Mucosa of rectum (tissue), 2 donors: ENCODE results near the gene SSRP1.

Experiments used
- H3K27ac ChIP-seq, 2 donors: one replicate each; pipeline ENCODE4 v1.7.0; 2013; ENCODE audit warnings: inconsistent platforms in 2 of 2, low read depth in 2 of 2, low read length in 2 of 2
- H3K27me3 ChIP-seq, 2 donors: one replicate each; pipeline ENCODE4 v1.7.0; 2013; ENCODE audit warnings: low read length in 2 of 2; ENCODE audit not compliant: control insufficient read depth in 2 of 2, insufficient read depth in 2 of 2
- H3K36me3 ChIP-seq, 2 donors: one replicate each; pipeline ENCODE4 v1.7.0; 2013; ENCODE audit warnings: low read length in 2 of 2; ENCODE audit not compliant: control insufficient read depth in 2 of 2, insufficient read depth in 2 of 2
- H3K4me1 ChIP-seq, 2 donors: one replicate each; pipeline ENCODE4 v1.7.0; 2013; ENCODE audit warnings: low read length in 2 of 2, mild to moderate bottlenecking in 1 of 2; ENCODE audit not compliant: control insufficient read depth in 2 of 2, insufficient read depth in 2 of 2
- H3K4me3 ChIP-seq, 2 donors: one replicate each; pipeline ENCODE4 v1.7.0; 2013; ENCODE audit warnings: low read length in 2 of 2
- H3K9ac ChIP-seq, 2 donors: one replicate each; pipeline ENCODE4 v1.7.0; 2013; ENCODE audit warnings: low read length in 2 of 2, low read depth in 1 of 2, mild to moderate bottlenecking in 1 of 2
- H3K9me3 ChIP-seq, 2 donors: one replicate each; pipeline ENCODE4 v1.7.0; 2013; ENCODE audit warnings: low read length in 2 of 2; ENCODE audit not compliant: control insufficient read depth in 2 of 2
- donor health status: healthy.
- donor health status: Normal muscosa, but diverticular disease.

SSRP1 gene

GRCh38 chr11:57325735-57326048, 10.0 kb downstream of the SSRP1 start:
- H3K9me3 ChIP-seq: no peaks in the 10 kb centered on the region
- H3K36me3 ChIP-seq: peaks cover 38 to 40% of the 10 kb centered on the region in 2 donors
- peaks cover 47 to 50% of the 10 kb centered on the region in 2 donors for H3K4me1 ChIP-seq
- H3K4me3 ChIP-seq: peak overlapping the region; percentile 89
- no peaks in the 10 kb centered on the region for H3K27me3 ChIP-seq
- peak overlapping the region; percentile 91 to 98 for H3K9ac ChIP-seq
- H3K27ac ChIP-seq: peak overlapping the region; percentile 96 to 97

GRCh38 chr11:57324886-57325734, 10.6 kb downstream of the SSRP1 start, which contains the start of gene TNKS1BP1:
TNKS1BP1 (minus strand) TSS chr11:57324952; CDS start chr11:57321885, 3,067 bp downstream.
- H3K4me3 ChIP-seq: peak within 1 kb of the TSS; percentile 89
- H3K36me3 ChIP-seq: peaks cover 36 to 41% of the 10 kb centered on the region in 2 donors
- no peaks in the 10 kb centered on the region for H3K27me3 ChIP-seq
- H3K9ac ChIP-seq: peak within 1 kb of the TSS; percentile 92 to 98
- H3K27ac ChIP-seq: peak within 1 kb of the TSS; percentile 96 to 97
- H3K4me1 ChIP-seq: peaks cover 51 to 55% of the 10 kb centered on the region in 2 donors
- H3K9me3 ChIP-seq: no peaks in the 10 kb centered on the region

GRCh38 chr11:57324154-57324885, 11.4 kb downstream of the SSRP1 start:
- peak overlapping the region; percentile 79 to 89 for H3K4me3 ChIP-seq
- peak overlapping the region; percentile 96 to 97 for H3K27ac ChIP-seq
- H3K9me3 ChIP-seq: no peaks in the 10 kb centered on the region
- H3K4me1 ChIP-seq: peaks cover 54 to 58% of the 10 kb centered on the region in 2 donors
- H3K27me3 ChIP-seq: no peaks in the 10 kb centered on the region
- H3K36me3 ChIP-seq: peaks cover 30 to 35% of the 10 kb centered on the region in 2 donors
- peak overlapping the region; percentile 88 to 92 for H3K9ac ChIP-seq

- peaks cover 27 to 33% of the 10 kb centered on the region in 2 donors for H3K36me3 ChIP-seq
- H3K9ac ChIP-seq: peak overlapping the region; percentile 88 to 92
- H3K27ac ChIP-seq: peak overlapping the region; percentile 96 to 97
- peaks cover 54 to 58% of the 10 kb centered on the region in 2 donors for H3K4me1 ChIP-seq
- no peaks in the 10 kb centered on the region for H3K27me3 ChIP-seq
- H3K9me3 ChIP-seq: no peaks in the 10 kb centered on the region
- peak overlapping the region; percentile 79 to 89 for H3K4me3 ChIP-seq
Observed at GRCh38 chr11:57323855-57324153, 11.9 kb downstream of the SSRP1 start.

- Histone ChIP-seq H3K27me3 (no peaks in the 10 kb centered on the region), H3K9ac (peak overlapping the region; percentile 88 to 92), H3K36me3 (peaks cover 25 to 31% of the 10 kb centered on the region in 2 donors), H3K9me3 (no peaks in the 10 kb centered on the region), H3K4me1 (peaks cover 57 to 58% of the 10 kb centered on the region in 2 donors), H3K4me3 (peak overlapping the region; percentile 79 to 89), H3K27ac (peak overlapping the region; percentile 96 to 97)
Observed at GRCh38 chr11:57323167-57323854, 12.4 kb downstream of the SSRP1 start.

- Histone ChIP-seq H3K27me3 (no peaks in the 10 kb centered on the region), H3K27ac (peak overlapping the region; percentile 96 to 97), H3K9ac (peak overlapping the region; percentile 88 to 92), H3K9me3 (no peaks in the 10 kb centered on the region), H3K4me1 (peaks cover 61 to 64% of the 10 kb centered on the region in 2 donors), H3K36me3 (peaks cover 25 to 30% of the 10 kb centered on the region in 2 donors), H3K4me3 (peak overlapping the region; percentile 79 to 89)
Observed at GRCh38 chr11:57322256-57323166, 13.2 kb downstream of the SSRP1 start.

GRCh38 chr11:57321388-57322255, 14.1 kb downstream of the SSRP1 start:
- peaks cover 26 to 29% of the 10 kb centered on the region in 2 donors for H3K36me3 ChIP-seq
- no peaks in the 10 kb centered on the region for H3K9me3 ChIP-seq
- H3K4me1 ChIP-seq: peaks cover 59 to 73% of the 10 kb centered on the region in 2 donors
- no peaks in the 10 kb centered on the region for H3K27me3 ChIP-seq
- H3K9ac ChIP-seq: peak overlapping the region; percentile 63 to 92
- peak overlapping the region; percentile 96 to 97 for H3K27ac ChIP-seq
- peak overlapping the region; percentile 66 to 79 for H3K4me3 ChIP-seq

- Histone ChIP-seq H3K4me1 (peaks cover 56 to 68% of the 10 kb centered on the region in 2 donors), H3K36me3 (peaks cover 31 to 37% of the 10 kb centered on the region in 2 donors), H3K4me3 (peak overlapping the region; percentile 66 to 79), H3K9me3 (no peaks in the 10 kb centered on the region), H3K9ac (peak overlapping the region; percentile 47 to 92), H3K27me3 (no peaks in the 10 kb centered on the region), H3K27ac (peak overlapping the region; percentile 96 to 97)
Observed at GRCh38 chr11:57320719-57321387, 14.8 kb downstream of the SSRP1 start.
